Osteoblast (primary cell): ENCODE results near the gene HAS3. TPM values are rescaled to one million over a fixed set of nuclear protein-coding genes. Genes with fewer than 3 reads are reported as not detected.
"Not testable (repeated sequence)": the region's sequence is repeated elsewhere in the genome, so short reads cannot be mapped to it uniquely, and the experiment has no call there.

Experiments
- DNase-seq: peaks from one replicate; pipeline ENCODE4 v3.0.0; 2011; ENCODE audit warnings: low spot score, mixed read lengths; ENCODE audit not compliant: insufficient read length; ENCODE audit errors: missing footprints
- H2AFZ ChIP-seq: 2 replicates; pipeline ENCODE4 v1.6.0; 2011; ENCODE audit warnings: mild to moderate bottlenecking, low read length
- H3K27ac ChIP-seq: 2 replicates; pipeline ENCODE4 v1.5.1; 2011; ENCODE audit warnings: mild to moderate bottlenecking, low read depth, low read length, moderate library complexity
- H3K27me3 ChIP-seq: 2 replicates; pipeline ENCODE4 v1.6.0; 2012; ENCODE audit warnings: mild to moderate bottlenecking, control low read depth, inconsistent platforms, low read length, moderate library complexity; ENCODE audit not compliant: insufficient read depth
- H3K36me3 ChIP-seq: 2 replicates; pipeline ENCODE4 v1.5.1; 2011; ENCODE audit warnings: mild to moderate bottlenecking, low read length, control low read depth, moderate library complexity; ENCODE audit not compliant: insufficient read depth
- H3K4me1 ChIP-seq: 2 replicates; pipeline ENCODE4 v1.5.1; 2011; ENCODE audit warnings: mild to moderate bottlenecking, low read length, control low read depth, moderate library complexity; ENCODE audit not compliant: insufficient read depth
- H3K4me2 ChIP-seq: 2 replicates; pipeline ENCODE4 v1.6.0; 2011; ENCODE audit warnings: mild to moderate bottlenecking, low read length; ENCODE audit not compliant: insufficient read depth
- H3K4me3 ChIP-seq: fragments of 200-600 bp; sonication (generic); 3 replicates; pipeline ENCODE4 v1.5.1; 2012; ENCODE audit warnings: mild to moderate bottlenecking, low read length, inconsistent platforms; ENCODE audit not compliant: insufficient read depth
- H3K79me2 ChIP-seq: 2 replicates; pipeline ENCODE4 v1.6.0; 2012; ENCODE audit warnings: mild to moderate bottlenecking, low read length, control low read depth, inconsistent platforms; ENCODE audit not compliant: insufficient read depth
- H3K9me3 ChIP-seq: 2 replicates; pipeline ENCODE4 v1.5.1; 2011; ENCODE audit warnings: low read depth, low read length, control low read depth
- H4K20me1 ChIP-seq: 2 replicates; pipeline ENCODE4 v1.6.0; 2012; ENCODE audit warnings: mild to moderate bottlenecking, low read length, control low read depth; ENCODE audit not compliant: insufficient read depth
- CTCF ChIP-seq: IDR thresholded peaks from 2 replicates; pipeline ENCODE4 v1.5.1; 2011; ENCODE audit warnings: mild to moderate bottlenecking, low read depth, low read length, moderate library complexity; ENCODE audit errors: extremely low read depth
- total RNA-seq: library from RNA; depleted of rRNA; stranded (reverse); fragments of >200 nt; gene quantifications from 2 replicates; pipeline ENCODE4 v1.2.3, GENCODE V29; 2012

Gene HAS3
- total RNA-seq, 1 donor: 1.4 TPM

- H3K27ac ChIP-seq: no peak overlapping the region
- no peaks in the 10 kb centered on the region for H3K27me3 ChIP-seq
- H4K20me1 ChIP-seq: no peaks in the 10 kb centered on the region
- H3K4me2 ChIP-seq: no peak overlapping the region
- no peak for TF ChIP-seq CTCF
- DNase-seq: no peak
- H2AFZ ChIP-seq: no peak overlapping the region
- peaks cover 39% of the 10 kb centered on the region for H3K79me2 ChIP-seq
- no peaks in the 10 kb centered on the region for H3K9me3 ChIP-seq
- peaks cover 69% of the 10 kb centered on the region for H3K36me3 ChIP-seq
- H3K4me1 ChIP-seq: no peaks in the 10 kb centered on the region
- no peak overlapping the region for H3K4me3 ChIP-seq
These were observed 36.5 kb downstream of the HAS3 start for GRCh38 chr16:69141936-69142335.

- no peak overlapping the region for H3K27ac ChIP-seq
- DNase-seq: no peak
These were observed 37.7 kb downstream of the HAS3 start for GRCh38 chr16:69143116-69143515.

GRCh38 chr16:69145658-69146057 is 40.2 kb downstream of the HAS3 start:
- Histone ChIP-seq H3K9me3 (no peaks in the 10 kb centered on the region), H3K79me2 (peaks cover 25% of the 10 kb centered on the region), H2AFZ (no peak overlapping the region), H3K4me1 (no peaks in the 10 kb centered on the region), H4K20me1 (no peaks in the 10 kb centered on the region), H3K4me3 (no peak overlapping the region), H3K4me2 (no peak overlapping the region), H3K27me3 (no peaks in the 10 kb centered on the region), H3K36me3 (peaks cover 49% of the 10 kb centered on the region), H3K27ac (peak overlapping the region; percentile 53)
- DNase-seq: peak; percentile 73
- TF ChIP-seq CTCF: no peak

More at GRCh38 chr16:69143116-69143515, 37.7 kb downstream of the HAS3 start:
- H3K4me2 ChIP-seq: no peak overlapping the region
- H3K4me1 ChIP-seq: no peaks in the 10 kb centered on the region
- H3K36me3 ChIP-seq: peaks cover 57% of the 10 kb centered on the region
- no peak for TF ChIP-seq CTCF
- no peaks in the 10 kb centered on the region for H4K20me1 ChIP-seq
- peaks cover 31% of the 10 kb centered on the region for H3K79me2 ChIP-seq
- H3K9me3 ChIP-seq: no peaks in the 10 kb centered on the region
- no peak overlapping the region for H3K4me3 ChIP-seq
- H2AFZ ChIP-seq: no peak overlapping the region
- no peaks in the 10 kb centered on the region for H3K27me3 ChIP-seq

- H3K27ac ChIP-seq, H3K4me3 ChIP-seq, H3K4me1 ChIP-seq, H3K27me3 ChIP-seq, H3K4me2 ChIP-seq, H4K20me1 ChIP-seq, H3K9me3 ChIP-seq, DNase-seq, H2AFZ ChIP-seq: not testable (repeated sequence)
- H3K79me2 ChIP-seq: peaks cover 13% of the 10 kb centered on the region
- H3K36me3 ChIP-seq: peaks cover 46% of the 10 kb centered on the region
These were observed 44.2 kb downstream of the HAS3 start for GRCh38 chr16:69149621-69150020.
